GM23248 (cell line): Measurements from ENCODE around the gene CAMK2B. TPM values are rescaled to one million over a fixed set of nuclear protein-coding genes. Genes with fewer than 3 reads are reported as not detected.

ENCODE experiments used
- DNase-seq: peaks from one replicate; pipeline ENCODE4 v3.0.0-alpha.2; 2015
- H2AFZ ChIP-seq: fragments of 200-600 bp; sonication (generic); 2 replicates; pipeline ENCODE4 v1.6.1; 2016; ENCODE audit warnings: antibody characterized with exemption
- H3F3A ChIP-seq: fragments of 200-600 bp; sonication (generic); 2 replicates; pipeline ENCODE4 v1.6.1; 2016; ENCODE audit warnings: mild to moderate bottlenecking, antibody characterized with exemption, mixed run types; ENCODE audit not compliant: insufficient read depth
- H3K27ac ChIP-seq: fragments of 200-600 bp; sonication (generic); 2 replicates; pipeline ENCODE4 v1.5.1; 2016; ENCODE audit warnings: mild to moderate bottlenecking
- H3K27me3 ChIP-seq: fragments of 200-600 bp; sonication (generic); replicated peaks from 2 replicates; pipeline ENCODE4 v1.6.1; 2016; ENCODE audit warnings: mild to moderate bottlenecking; ENCODE audit not compliant: insufficient read depth
- H3K36me3 ChIP-seq: fragments of 200-600 bp; sonication (generic); 2 replicates; pipeline ENCODE4 v1.6.1; 2016; ENCODE audit warnings: low read depth, mild to moderate bottlenecking
- H3K4me1 ChIP-seq: fragments of 200-600 bp; sonication (generic); 2 replicates; pipeline ENCODE4 v1.6.1; 2016; ENCODE audit warnings: mild to moderate bottlenecking; ENCODE audit not compliant: insufficient read depth
- H3K4me2 ChIP-seq: fragments of 200-600 bp; sonication (generic); one replicate; pipeline ENCODE4 v1.6.1; 2016; ENCODE audit warnings: mild to moderate bottlenecking; ENCODE audit not compliant: unreplicated experiment
- H3K4me3 ChIP-seq: fragments of 200-600 bp; sonication (generic); 2 replicates; pipeline ENCODE4 v1.5.1; 2016; ENCODE audit warnings: mild to moderate bottlenecking
- H3K79me2 ChIP-seq: fragments of 200-600 bp; sonication (generic); 2 replicates; pipeline ENCODE4 v1.6.1; 2016; ENCODE audit warnings: mild to moderate bottlenecking; ENCODE audit not compliant: insufficient read depth
- H3K9ac ChIP-seq: fragments of 200-600 bp; sonication (generic); 2 replicates; pipeline ENCODE4 v1.6.1; 2016; ENCODE audit warnings: mild to moderate bottlenecking
- H3K9me2 ChIP-seq: fragments of 200-600 bp; sonication (generic); 2 replicates; pipeline ENCODE4 v1.6.1; 2016; ENCODE audit warnings: mixed run types, mild to moderate bottlenecking, moderate library complexity; ENCODE audit not compliant: insufficient read depth
- H3K9me3 ChIP-seq: fragments of 200-600 bp; sonication (generic); one replicate; pipeline ENCODE4 v1.6.1; 2017; ENCODE audit warnings: low read depth
- H4K20me1 ChIP-seq: fragments of 200-600 bp; sonication (generic); 2 replicates; pipeline ENCODE4 v1.6.0; 2016; ENCODE audit not compliant: insufficient read depth
- EZH2 ChIP-seq: fragments of 200-600 bp; sonication (generic); IDR thresholded peaks from 2 replicates; pipeline ENCODE4 v1.6.1; 2018; ENCODE audit warnings: antibody characterized with exemption, mild to moderate bottlenecking; ENCODE audit not compliant: insufficient read depth, poor library complexity, severe bottlenecking
- EZH2phosphoT487 ChIP-seq: fragments of 200-600 bp; sonication (generic); IDR thresholded peaks from 2 replicates; pipeline ENCODE4 v1.6.1; 2018; ENCODE audit warnings: antibody characterized with exemption, moderate library complexity, mild to moderate bottlenecking, low read depth; ENCODE audit not compliant: insufficient read depth
- WGBS, 2 experiments: methylation state at CpG; one replicate each; pipeline ENCODE4 v1.1.6; 2015 to 2017; ENCODE audit warnings: low lambda C conversion rate in 2 of 2, low coverage in 1 of 2; ENCODE audit errors: missing lambda C conversion rate in 2 of 2; 5-methylcytosine and 5-hydroxymethylcytosine counted together
- in situ Hi-C: fragments of 300-500 bp; cut with MboI; formaldehyde crosslinking; loops from 2 replicates; pipeline ENCODE4 v1.15.0; 2020
- polyA plus RNA-seq: library from polyadenylated mRNA; unstranded; fragments of >200 nt; fragmentation: Nextera tagmentation; extraction: Ambion mirVana; gene quantifications from 2 replicates; pipeline ENCODE4 v1.2.1, GENCODE V29; 2016
- total RNA-seq: library from RNA; depleted of rRNA; stranded (reverse); fragments of >200 nt; shearing (Covaris generic); gene quantifications from 2 replicates; pipeline ENCODE4 v1.2.3, GENCODE V29; 2014

The CAMK2B gene
- total and polyA plus RNA-seq, 2 experiments from 2014 or later, result 0.78 to 2.5 TPM

GRCh38 chr7:44287488-44288380, 37.7 kb downstream of the CAMK2B start:
- Histone ChIP-seq H3K4me3 (no peak overlapping the region), H3K9ac (no peak overlapping the region), H3K4me1 (no peaks in the 10 kb centered on the region), H3K27ac (no peak overlapping the region), H3K4me2 (no peak overlapping the region), H4K20me1 (no peaks in the 10 kb centered on the region), H3K36me3 (no peaks in the 10 kb centered on the region), H2AFZ (no peak overlapping the region), H3K27me3 (0 out of 2 replicates have a peak, but pooled peaks cover 6% of the 10 kb centered on the region), H3K9me3 (no peaks in the 10 kb centered on the region), H3K79me2 (no peaks in the 10 kb centered on the region), H3K9me2 (no peaks in the 10 kb centered on the region), H3F3A (no peaks in the 10 kb centered on the region)
- in situ Hi-C loops, result no loop called here
- no peak for DNase-seq
- no peak for TF ChIP-seq EZH2phosphoT487
- no peak for TF ChIP-seq EZH2
- 78 to 80% methylated on average over 17 of the region's 17 CpGs for WGBS, 2 experiments

DNA sequence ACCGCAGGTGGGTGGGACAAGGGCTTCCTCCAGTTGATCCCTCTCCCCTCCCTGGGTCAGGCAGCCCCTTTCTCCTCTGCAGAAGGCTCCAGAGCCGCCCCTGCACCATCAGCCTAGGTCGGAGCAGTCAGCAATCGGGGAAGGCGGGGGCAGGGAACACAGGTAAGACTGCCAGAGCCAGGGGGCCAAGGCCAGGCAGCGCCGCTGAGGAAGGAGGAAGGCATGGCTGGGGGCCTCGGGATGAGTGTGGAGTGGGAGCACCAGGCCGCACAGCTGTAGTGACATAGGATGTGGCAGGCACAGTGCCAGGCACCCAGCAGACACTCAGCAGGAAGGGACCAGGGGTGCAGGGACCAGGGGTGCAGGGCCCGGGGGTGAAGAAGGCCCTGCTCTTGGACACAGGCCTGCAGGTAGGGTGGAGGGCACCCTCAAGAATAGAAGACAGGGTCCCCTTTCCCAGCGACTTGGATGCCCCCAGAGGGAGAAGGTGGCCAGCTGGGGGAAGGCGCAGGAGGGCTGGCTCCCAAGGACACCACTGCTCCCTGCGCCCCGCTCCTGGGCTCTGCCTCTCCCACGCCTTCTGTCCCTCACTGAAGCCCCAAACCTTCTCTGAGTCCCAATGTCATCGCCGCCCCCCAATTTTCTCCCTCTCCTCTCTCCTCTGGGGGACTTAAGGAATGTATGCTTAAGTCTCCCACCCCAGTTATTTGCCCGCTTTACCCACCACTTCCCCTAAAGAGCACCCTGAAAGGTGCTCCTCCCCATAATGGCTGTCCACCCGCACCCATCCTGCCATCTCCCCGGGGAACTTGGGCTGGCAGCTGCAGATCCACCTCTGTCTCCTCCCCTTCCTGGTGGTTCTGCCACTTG, 38.5 kb downstream of the CAMK2B start:
- Histone ChIP-seq H3K27ac (no peak overlapping the region), H3K4me3 (no peak overlapping the region), H3K9me3 (no peaks in the 10 kb centered on the region), H3K79me2 (no peaks in the 10 kb centered on the region), H2AFZ (no peak overlapping the region), H3K27me3 (no peaks in the 10 kb centered on the region), H3K36me3 (no peaks in the 10 kb centered on the region), H3K9ac (no peak overlapping the region), H4K20me1 (no peaks in the 10 kb centered on the region), H3F3A (no peaks in the 10 kb centered on the region), H3K4me2 (no peak overlapping the region), H3K4me1 (no peaks in the 10 kb centered on the region), H3K9me2 (no peaks in the 10 kb centered on the region)
- 77 to 80% methylated on average over 16 to 19 of the region's 20 CpGs for WGBS, 2 experiments
- TF ChIP-seq EZH2phosphoT487, result no peak
- TF ChIP-seq EZH2, result no peak
- DNase-seq, result no peak
- in situ Hi-C loops, result no loop called here

DNA sequence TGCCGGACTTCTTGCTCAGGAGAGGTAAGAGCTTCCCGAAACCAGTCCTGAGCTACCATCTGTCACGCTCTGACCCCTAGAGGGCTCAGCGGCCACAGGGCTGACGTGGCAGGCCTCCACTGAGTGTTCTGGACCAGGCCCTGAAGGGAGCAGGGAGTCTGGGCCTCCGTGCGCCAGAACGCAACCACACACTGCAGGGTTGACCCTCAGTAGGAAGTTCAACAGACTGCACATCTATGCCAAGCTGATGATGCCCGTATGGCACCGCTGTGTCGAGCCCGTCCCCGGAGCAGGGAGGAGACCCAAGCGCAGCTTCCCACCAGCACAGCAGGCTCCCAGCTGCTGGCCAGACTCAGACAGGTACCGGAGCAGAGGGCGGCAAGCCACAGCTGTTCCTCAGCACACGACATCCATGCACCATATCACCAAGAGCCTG, 39.2 kb downstream of the CAMK2B start:
- WGBS, 2 experiments, result 72 to 80% methylated on average over 17 of the region's 17 CpGs
- Histone ChIP-seq H4K20me1 (no peaks in the 10 kb centered on the region), H3K27ac (no peak overlapping the region), H3K27me3 (no peaks in the 10 kb centered on the region), H3K9me2 (no peaks in the 10 kb centered on the region), H3K4me2 (no peak overlapping the region), H3K79me2 (no peaks in the 10 kb centered on the region), H3K9me3 (no peaks in the 10 kb centered on the region), H3K36me3 (no peaks in the 10 kb centered on the region), H3K4me1 (no peaks in the 10 kb centered on the region), H3K4me3 (no peak overlapping the region), H2AFZ (no peak overlapping the region), H3F3A (no peaks in the 10 kb centered on the region), H3K9ac (no peak overlapping the region)
- TF ChIP-seq EZH2 (no peak), EZH2phosphoT487 (no peak)
- no peak for DNase-seq
- in situ Hi-C loops, result no loop called here

GRCh38 chr7:44285561-44285960, 39.8 kb downstream of the CAMK2B start:
- Histone ChIP-seq H3K27me3 (no peaks in the 10 kb centered on the region), H3K4me1 (no peaks in the 10 kb centered on the region), H3K9me3 (no peaks in the 10 kb centered on the region), H3K27ac (no peak overlapping the region), H4K20me1 (no peaks in the 10 kb centered on the region), H2AFZ (no peak overlapping the region), H3K9ac (no peak overlapping the region), H3K36me3 (no peaks in the 10 kb centered on the region), H3K4me3 (no peak overlapping the region), H3K4me2 (no peak overlapping the region), H3K9me2 (no peaks in the 10 kb centered on the region), H3F3A (no peaks in the 10 kb centered on the region), H3K79me2 (no peaks in the 10 kb centered on the region)
- DNase-seq, result no peak
- no peak for TF ChIP-seq EZH2phosphoT487
- WGBS, 2 experiments, result 84 to 89% methylated on average over 8 to 24 of the region's 24 CpGs
- in situ Hi-C loops, result no loop called here
